NK-92 (cell line): ENCODE results near the gene HIBADH.
"Not testable (repeated sequence)": the region's sequence is repeated elsewhere in the genome, so short reads cannot be mapped to it uniquely, and the experiment has no call there.

Experiments used
- DNase-seq: peaks from one replicate; lab custom pipeline; 2025; ENCODE audit not compliant: unreplicated experiment; lab: John Stamatoyannopoulos, UW

Gene HIBADH

DNA sequence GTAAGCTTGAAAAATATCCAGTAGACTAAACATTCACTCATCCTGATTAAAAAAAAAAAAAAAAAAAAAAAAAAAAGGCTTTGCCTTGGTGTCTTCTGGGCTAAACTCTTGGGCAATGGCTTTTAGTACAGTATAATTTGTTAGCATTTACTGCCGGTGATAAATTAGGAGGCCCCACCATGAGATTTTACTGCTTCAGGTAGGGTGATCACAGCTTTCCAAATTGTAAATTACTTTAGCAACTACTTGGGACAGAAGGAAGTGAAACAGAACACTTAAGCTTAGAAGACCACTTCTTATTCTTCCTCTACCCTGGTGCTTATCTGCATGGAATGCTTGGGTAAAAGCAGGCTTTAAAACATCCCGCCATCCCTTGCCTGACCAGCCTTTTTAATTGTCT is 152.1 kb downstream of the HIBADH start:
- no peak for DNase-seq

GRCh38 chr7:27501879-27502278 is 160.8 kb downstream of the HIBADH start:
- not testable (repeated sequence) for DNase-seq

DNA sequence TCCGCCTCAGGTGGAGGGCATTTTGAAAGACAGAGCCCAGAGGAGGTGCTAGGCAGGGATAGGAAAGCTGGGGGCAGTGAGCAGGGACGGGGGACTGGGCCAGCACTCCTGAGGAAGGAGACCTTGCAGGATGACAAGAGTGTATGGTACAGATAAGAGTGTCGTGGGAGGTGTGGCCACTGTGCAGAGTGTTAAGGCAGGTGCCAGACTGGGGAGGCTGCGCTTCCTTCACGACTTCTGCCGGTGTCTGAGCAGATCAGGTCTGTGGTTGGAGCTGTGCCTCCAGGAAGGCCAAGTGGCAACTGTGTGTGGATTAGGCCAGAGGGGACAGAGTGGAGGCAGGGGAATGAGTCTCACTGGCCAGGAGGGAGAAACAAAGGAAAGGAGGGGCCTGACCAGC is 161.7 kb downstream of the HIBADH start:
- DNase-seq = no peak

DNA sequence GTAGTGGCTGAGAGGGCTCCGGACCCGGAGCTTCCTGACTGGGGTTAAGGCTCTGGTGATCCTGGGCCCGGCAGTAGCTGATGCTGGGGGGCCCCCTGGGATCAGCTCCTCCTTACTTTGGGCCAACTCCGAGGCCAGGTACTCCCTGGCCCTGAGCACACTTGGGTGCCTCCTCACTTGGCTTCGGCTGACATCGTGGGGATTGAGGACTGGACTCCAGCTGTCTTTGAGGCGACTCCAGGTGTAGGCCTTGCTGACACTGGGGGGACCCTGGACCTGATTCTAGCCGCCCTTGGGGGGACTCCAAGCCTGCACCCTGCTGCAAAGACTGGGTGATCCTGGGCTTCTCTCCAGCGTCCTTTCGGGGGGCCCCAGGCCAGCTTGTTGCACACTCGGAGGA is 170.5 kb downstream of the HIBADH start:
- no peak for DNase-seq

DNA sequence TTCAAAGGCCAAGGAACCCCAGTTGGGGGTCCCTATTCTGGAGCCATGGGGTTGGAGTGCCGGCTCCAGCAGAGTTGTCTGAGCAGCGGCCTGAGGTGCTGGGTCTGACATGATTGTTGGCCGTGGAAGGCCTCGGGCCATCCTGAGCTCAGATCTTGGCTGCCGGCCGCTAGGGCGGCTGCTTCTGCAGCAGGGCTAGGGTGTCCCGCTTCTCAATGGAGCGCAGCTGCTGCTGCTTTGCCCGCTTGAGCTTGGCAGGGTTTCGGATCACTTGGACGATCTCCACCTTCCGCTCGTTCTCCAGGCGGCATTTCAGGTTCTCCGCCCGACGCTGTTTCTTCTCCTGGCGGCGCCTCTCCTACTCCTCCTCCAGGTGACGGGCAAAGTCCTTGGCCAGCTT is 171.1 kb downstream of the HIBADH start:
- no peak for DNase-seq

DNA sequence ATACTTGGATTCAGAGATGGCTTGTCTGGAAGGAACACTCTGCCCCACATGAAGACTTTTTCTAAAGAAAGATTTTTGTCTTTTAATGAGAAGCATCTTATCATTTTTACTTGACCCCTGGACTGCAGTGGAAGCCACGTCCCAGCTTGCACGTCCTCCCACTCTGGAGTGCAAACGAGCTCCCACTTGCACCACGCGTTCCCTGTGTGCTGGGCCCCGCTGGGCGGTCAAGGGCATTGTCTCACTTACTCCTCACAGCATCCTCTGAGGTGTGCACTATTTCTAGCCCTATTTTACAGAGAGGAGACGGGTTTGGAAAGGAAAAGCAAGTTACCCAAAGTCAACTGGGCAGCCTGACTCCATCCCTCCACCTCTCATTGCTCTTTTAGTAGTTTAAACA is 175.2 kb downstream of the HIBADH start:
- DNase-seq = no peak

GRCh38 chr7:27484451-27484850 is 178.2 kb downstream of the HIBADH start:
- DNase-seq = no peak

GRCh38 chr7:27482219-27482618 is 180.5 kb downstream of the HIBADH start:
- no peak for DNase-seq

DNA sequence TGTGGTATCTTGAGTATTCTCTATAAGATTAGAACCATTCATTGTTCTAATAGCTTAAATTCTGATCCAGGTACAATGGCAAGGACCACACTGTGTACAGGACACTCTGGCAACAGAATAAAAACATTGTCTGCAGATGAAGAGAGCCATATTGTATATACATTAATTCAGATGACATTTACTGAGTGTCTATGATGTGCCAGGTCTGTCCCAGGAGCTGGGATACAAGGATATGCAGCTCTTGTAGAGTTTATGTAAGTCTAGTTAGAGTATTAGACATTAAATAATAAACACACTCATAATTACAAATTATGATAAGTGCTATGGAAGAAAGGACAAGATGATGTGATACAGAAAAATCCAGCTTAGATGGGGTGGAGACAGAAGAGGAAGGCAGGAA is 184.1 kb downstream of the HIBADH start:
- no peak for DNase-seq

DNA sequence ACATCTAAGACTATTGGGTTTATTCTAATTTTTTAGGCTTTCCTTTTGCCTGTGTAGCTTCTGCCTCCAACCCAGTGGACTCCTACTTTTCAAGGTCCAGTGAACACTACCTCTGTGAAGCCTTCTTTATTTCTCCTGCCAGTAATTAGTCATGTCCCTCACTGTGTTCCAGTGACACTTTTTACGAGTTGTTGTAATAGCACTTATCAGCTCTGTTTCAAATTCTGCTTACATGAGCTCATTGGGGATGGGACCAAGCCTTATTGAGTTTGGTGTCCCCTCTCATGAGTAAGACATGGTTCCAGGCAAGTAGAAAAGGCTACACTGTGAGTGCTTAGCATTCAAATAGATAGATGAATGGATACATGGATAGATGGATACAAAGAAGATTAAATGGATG is 184.6 kb downstream of the HIBADH start:
- no peak for DNase-seq

DNA sequence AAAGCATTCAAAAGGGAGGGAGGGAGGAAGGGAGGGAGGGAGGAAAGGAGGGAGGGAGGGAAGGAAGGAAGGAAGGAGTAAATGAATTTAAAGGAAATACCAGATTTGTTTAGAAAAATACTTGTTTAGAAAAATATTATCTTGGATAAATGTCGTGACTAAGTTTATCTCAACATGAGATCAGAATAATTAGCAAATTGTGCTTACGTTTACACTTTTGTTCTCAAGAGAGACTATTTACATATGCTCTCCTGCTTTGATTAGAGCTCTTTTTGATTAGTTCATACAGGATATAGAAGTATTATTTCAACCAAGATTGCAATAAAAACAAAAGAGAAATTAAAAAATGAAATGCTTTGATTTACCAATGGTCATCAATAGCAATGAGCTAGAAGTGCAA is 186.2 kb downstream of the HIBADH start:
- no peak for DNase-seq
